Karpas-422 (cell line): ENCODE results near the gene CYS1. TPM values are rescaled to one million over a fixed set of nuclear protein-coding genes. Genes with fewer than 3 reads are reported as not detected.
A peak's percentile ranks its signal among the peaks of the same experiment; 100 is the strongest.
"Not testable (repeated sequence)": the region's sequence is repeated elsewhere in the genome, so short reads cannot be mapped to it uniquely, and the experiment has no call there.

ENCODE experiments used
- DNase-seq: peaks from one replicate; pipeline ENCODE4 v3.0.0-alpha.2; 2015
- H2AFZ ChIP-seq: fragments of 200-600 bp; sonication (generic); 2 replicates; pipeline ENCODE4 v1.6.1; 2014; ENCODE audit warnings: antibody characterized with exemption, low read length, mixed read lengths
- H3K27ac ChIP-seq: fragments of 200-600 bp; sonication (generic); 2 replicates; pipeline ENCODE4 v1.5.1; 2014; ENCODE audit warnings: mild to moderate bottlenecking, low read length, moderate library complexity
- H3K27me3 ChIP-seq: fragments of 200-600 bp; sonication (generic); 2 replicates; pipeline ENCODE4 v1.6.1; 2014; ENCODE audit warnings: low read length, mixed read lengths
- H3K36me3 ChIP-seq: fragments of 200-600 bp; sonication (generic); 2 replicates; pipeline ENCODE4 v1.6.1; 2014; ENCODE audit warnings: low read length, mixed read lengths; ENCODE audit not compliant: insufficient read depth
- H3K4me1 ChIP-seq: fragments of 200-600 bp; sonication (generic); 2 replicates; pipeline ENCODE4 v1.6.1; 2014; ENCODE audit warnings: mild to moderate bottlenecking, low read length, mixed read lengths
- H3K4me2 ChIP-seq: fragments of 200-600 bp; sonication (generic); 2 replicates; pipeline ENCODE4 v1.6.1; 2014; ENCODE audit warnings: low read length, low read depth, mild to moderate bottlenecking; ENCODE audit not compliant: poor library complexity, severe bottlenecking
- H3K4me3 ChIP-seq: fragments of 200-600 bp; sonication (generic); 2 replicates; pipeline ENCODE4 v1.5.1; 2014; ENCODE audit warnings: mild to moderate bottlenecking, antibody characterized with exemption, low read length, mixed read lengths
- H3K79me2 ChIP-seq: fragments of 200-600 bp; sonication (generic); 2 replicates; pipeline ENCODE4 v1.6.1; 2014; ENCODE audit warnings: mild to moderate bottlenecking, low read length, mixed read lengths
- H3K9ac ChIP-seq: fragments of 200-600 bp; sonication (generic); 2 replicates; pipeline ENCODE4 v1.6.0; 2014; ENCODE audit warnings: low read length
- H3K9me2 ChIP-seq: fragments of 200-600 bp; sonication (generic), shearing (Covaris generic); replicated peaks from 2 replicates; pipeline ENCODE4 v1.6.0; 2014; ENCODE audit warnings: mild to moderate bottlenecking, low read length, moderate library complexity; ENCODE audit not compliant: insufficient read depth
- H3K9me3 ChIP-seq: fragments of 300-700, 200-600 bp; sonication (generic); 2 replicates; pipeline ENCODE4 v1.6.1; 2014; ENCODE audit warnings: low read length, mixed read lengths
- H4K20me1 ChIP-seq: fragments of 200-600 bp; sonication (generic); 2 replicates; pipeline ENCODE4 v1.6.1; 2014; ENCODE audit warnings: mild to moderate bottlenecking, antibody characterized with exemption, low read length, low read depth; ENCODE audit not compliant: insufficient read depth
- total RNA-seq: library from RNA; depleted of rRNA; stranded (reverse); fragments of >200 nt; shearing (Covaris generic); gene quantifications from 2 replicates; pipeline ENCODE4 v1.2.3, GENCODE V29; 2014; ENCODE audit warnings: low replicate concordance

Gene CYS1
- total RNA-seq, 1 experiment from 2014 or later: not detected

DNA sequence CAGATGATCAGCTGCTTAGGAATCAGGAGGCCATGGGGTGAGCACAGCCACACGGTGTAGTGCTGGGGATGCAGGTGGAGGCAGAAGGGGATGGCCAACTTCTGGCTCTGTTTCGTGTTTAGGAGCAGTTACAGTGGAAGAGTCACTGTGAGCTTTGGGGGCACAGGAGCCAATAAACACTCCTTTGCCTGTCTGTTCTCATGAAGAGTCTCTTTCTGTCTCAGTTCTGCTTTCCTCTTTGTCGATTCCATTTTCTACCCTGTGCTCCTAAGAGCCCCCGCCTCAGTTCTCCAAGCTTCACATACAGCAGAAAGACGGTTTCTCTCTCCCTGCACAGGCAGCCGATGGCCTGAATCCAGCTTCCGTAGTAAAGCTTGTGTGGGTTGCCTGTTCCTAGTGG, 21.3 kb upstream of the CYS1 start:
- no peaks in the 10 kb centered on the region for H4K20me1 ChIP-seq
- no peak overlapping the region for H3K4me3 ChIP-seq

DNA sequence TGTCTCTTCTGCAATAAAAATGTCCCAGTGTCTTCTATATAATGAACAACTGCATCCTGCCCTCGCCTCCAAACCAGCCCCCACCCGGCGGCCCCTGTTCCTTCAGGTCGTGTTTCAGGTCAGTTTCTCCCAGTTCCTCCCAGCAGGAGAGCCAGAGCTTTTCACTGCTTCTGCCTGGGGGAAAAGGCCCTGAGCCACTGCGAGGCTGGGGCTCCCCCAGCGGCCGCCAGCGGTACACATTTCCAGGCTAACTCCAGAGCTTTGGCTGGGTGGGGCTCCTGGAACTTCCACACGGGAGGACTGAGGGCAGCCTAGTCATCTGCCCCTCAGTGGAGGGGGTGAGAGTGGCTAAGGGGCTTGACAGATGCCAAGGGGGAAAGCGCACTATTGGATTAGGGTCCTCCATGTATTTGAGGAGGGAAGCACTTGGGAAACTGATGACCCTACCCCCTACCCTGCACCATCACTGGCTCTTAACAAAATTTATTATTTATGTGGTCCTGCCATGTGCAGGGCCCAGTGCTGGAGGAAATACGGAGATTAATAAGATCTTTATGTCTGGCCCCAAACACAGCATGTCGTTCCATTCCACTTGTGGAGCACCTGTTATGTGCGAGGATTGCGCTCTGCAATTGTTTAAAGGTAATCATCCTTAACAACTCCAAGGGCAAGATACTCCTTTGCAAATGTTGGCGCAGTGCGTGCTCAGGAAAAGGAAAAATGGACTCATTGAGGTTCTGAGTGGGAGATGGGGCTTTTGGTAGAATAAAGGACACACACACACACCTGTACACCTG, 17.3 kb upstream of the CYS1 start:
- H3K9me2 ChIP-seq: no peaks in the 10 kb centered on the region
- H3K4me3 ChIP-seq: no peak overlapping the region
- H3K4me2 ChIP-seq: no peak overlapping the region
- H2AFZ ChIP-seq: no peak overlapping the region
- no peaks in the 10 kb centered on the region for H3K9me3 ChIP-seq
- no peaks in the 10 kb centered on the region for H3K79me2 ChIP-seq
- H3K27me3 ChIP-seq: no peaks in the 10 kb centered on the region
- no peak overlapping the region for H3K27ac ChIP-seq
- no peak overlapping the region for H3K9ac ChIP-seq
- H3K36me3 ChIP-seq: no peaks in the 10 kb centered on the region
- H4K20me1 ChIP-seq: no peaks in the 10 kb centered on the region
- H3K4me1 ChIP-seq: no peaks in the 10 kb centered on the region
- peak; percentile 59 for DNase-seq

More for the DNA sequence above, 21.3 kb upstream of the CYS1 start:
- Histone ChIP-seq H3K79me2 (no peaks in the 10 kb centered on the region), H3K27ac (no peak overlapping the region), H3K36me3 (no peaks in the 10 kb centered on the region), H3K9me2 (no peaks in the 10 kb centered on the region), H2AFZ (no peak overlapping the region), H3K4me2 (no peak overlapping the region), H3K27me3 (no peaks in the 10 kb centered on the region), H3K9ac (no peak overlapping the region), H3K4me1 (no peaks in the 10 kb centered on the region), H3K9me3 (no peaks in the 10 kb centered on the region)
- no peak for DNase-seq

DNA sequence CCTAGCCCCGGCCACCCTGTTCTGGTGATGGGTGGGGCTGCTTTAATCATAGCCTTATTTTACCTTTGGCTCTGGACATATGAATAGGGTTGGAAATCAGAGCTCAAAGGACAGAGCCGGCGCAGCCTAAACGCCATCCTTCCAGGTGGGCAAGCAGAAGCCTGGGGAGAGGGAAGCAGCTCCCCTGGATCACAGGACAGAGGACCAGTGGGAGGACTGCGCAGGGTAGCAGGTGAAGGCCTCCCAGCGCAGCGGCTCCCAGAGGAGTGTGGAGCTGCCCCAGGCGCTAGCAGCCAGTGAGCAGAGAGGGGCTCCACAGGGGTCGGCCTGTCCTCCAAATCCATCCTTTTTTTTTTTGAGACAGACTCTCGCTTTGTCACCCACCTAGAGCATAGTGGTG, 16.4 kb upstream of the CYS1 start:
- Histone ChIP-seq H3K79me2 (no peaks in the 10 kb centered on the region), H3K9me2 (no peaks in the 10 kb centered on the region), H3K4me1 (no peaks in the 10 kb centered on the region), H4K20me1 (no peaks in the 10 kb centered on the region), H3K9me3 (no peaks in the 10 kb centered on the region), H3K4me2 (no peak overlapping the region), H3K27ac (no peak overlapping the region), H3K9ac (no peak overlapping the region), H3K4me3 (no peak overlapping the region), H2AFZ (no peak overlapping the region), H3K27me3 (no peaks in the 10 kb centered on the region), H3K36me3 (no peaks in the 10 kb centered on the region)
- no peak for DNase-seq

DNA sequence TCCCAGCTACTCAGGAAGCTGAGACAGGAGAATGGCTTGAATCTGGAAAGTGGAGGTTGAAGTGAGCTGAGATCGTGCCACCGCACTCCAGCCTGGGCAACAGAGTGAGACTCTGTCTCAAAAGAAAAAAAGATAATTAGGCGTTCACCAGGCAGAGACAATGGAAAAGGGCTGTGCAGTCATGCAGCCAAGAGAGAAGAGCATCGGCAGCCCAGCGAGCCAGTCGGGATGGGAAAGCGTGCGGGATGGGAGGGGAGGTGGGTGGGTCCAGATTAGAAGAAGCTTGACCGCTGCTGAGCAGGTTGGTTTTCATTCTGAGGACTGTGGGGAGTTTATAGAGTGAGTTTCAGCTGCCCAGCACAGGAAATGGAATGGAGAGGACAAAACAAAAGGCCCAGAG, 15.0 kb upstream of the CYS1 start:
- H2AFZ ChIP-seq: no peak overlapping the region
- no peak overlapping the region for H3K4me3 ChIP-seq
- H3K27me3 ChIP-seq: no peaks in the 10 kb centered on the region

DNA sequence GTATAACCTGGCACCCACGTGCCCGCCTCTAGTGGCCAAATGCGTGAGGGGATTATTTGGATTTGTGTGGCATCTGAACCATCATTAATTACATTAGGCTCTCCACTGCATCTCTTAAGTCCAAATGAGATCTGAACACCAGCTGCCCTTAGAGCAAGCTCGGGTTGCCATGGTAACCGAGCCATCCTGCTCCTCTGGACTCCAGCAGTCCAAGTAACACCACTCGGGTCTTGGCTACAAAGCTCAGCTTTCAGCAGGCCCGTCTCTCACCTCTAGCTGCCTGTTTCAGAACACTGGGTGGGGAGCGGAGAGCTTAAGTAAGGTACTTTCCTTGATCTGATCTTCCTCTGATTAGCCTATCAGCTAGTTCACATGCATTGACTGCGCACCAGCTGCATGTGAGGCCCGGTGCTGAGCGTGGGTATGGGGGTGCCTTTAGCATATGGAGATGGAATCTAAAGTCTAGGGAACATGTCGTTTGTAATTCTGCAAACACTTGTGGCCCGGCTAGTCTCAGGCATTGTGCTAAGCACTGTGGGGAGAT, 14.1 kb upstream of the CYS1 start:
- no peak overlapping the region for H3K4me3 ChIP-seq
- no peaks in the 10 kb centered on the region for H3K36me3 ChIP-seq
- no peak overlapping the region for H2AFZ ChIP-seq
- DNase-seq: no peak
- no peak overlapping the region for H3K27ac ChIP-seq
- no peaks in the 10 kb centered on the region for H3K79me2 ChIP-seq
- peaks cover 12% of the 10 kb centered on the region for H3K4me1 ChIP-seq
- no peaks in the 10 kb centered on the region for H3K27me3 ChIP-seq
- H3K4me2 ChIP-seq: no peak overlapping the region
- H3K9me3 ChIP-seq: no peaks in the 10 kb centered on the region
- H4K20me1 ChIP-seq: no peaks in the 10 kb centered on the region
- H3K9ac ChIP-seq: no peak overlapping the region
- no peaks in the 10 kb centered on the region for H3K9me2 ChIP-seq

More for the DNA sequence above, 15.0 kb upstream of the CYS1 start:
- Histone ChIP-seq H3K9me3 (no peaks in the 10 kb centered on the region), H4K20me1 (no peaks in the 10 kb centered on the region), H3K27ac (no peak overlapping the region), H3K4me1 (peaks cover 4% of the 10 kb centered on the region), H3K36me3 (no peaks in the 10 kb centered on the region), H3K4me2 (no peak overlapping the region), H3K79me2 (no peaks in the 10 kb centered on the region), H3K9me2 (no peaks in the 10 kb centered on the region), H3K9ac (no peak overlapping the region)
- no peak for DNase-seq

DNA sequence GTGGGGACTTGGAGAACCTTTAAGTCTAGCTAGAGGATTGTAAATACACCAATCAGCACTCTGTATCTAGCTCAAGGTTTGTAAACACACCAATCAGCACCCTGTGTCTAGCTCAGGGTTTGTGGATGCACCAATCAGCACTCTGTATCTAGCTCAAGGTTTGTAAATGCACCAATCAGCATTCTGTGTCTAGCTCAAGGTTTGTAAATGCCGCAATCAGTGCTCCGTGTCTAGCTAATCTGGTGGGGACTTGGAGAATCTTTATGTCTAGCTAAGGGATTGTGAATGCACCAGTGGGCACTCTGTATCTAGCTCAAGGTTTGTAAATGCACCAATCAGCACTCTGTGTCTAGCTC, 11.7 kb upstream of the CYS1 start:
- not testable (repeated sequence) for H3K36me3 ChIP-seq, H3K4me2 ChIP-seq, H3K27me3 ChIP-seq, H2AFZ ChIP-seq, H3K9me2 ChIP-seq, H3K79me2 ChIP-seq, H3K27ac ChIP-seq, H3K9ac ChIP-seq, DNase-seq, H3K9me3 ChIP-seq, H4K20me1 ChIP-seq, H3K4me3 ChIP-seq
- peaks cover 13% of the 10 kb centered on the region for H3K4me1 ChIP-seq

DNA sequence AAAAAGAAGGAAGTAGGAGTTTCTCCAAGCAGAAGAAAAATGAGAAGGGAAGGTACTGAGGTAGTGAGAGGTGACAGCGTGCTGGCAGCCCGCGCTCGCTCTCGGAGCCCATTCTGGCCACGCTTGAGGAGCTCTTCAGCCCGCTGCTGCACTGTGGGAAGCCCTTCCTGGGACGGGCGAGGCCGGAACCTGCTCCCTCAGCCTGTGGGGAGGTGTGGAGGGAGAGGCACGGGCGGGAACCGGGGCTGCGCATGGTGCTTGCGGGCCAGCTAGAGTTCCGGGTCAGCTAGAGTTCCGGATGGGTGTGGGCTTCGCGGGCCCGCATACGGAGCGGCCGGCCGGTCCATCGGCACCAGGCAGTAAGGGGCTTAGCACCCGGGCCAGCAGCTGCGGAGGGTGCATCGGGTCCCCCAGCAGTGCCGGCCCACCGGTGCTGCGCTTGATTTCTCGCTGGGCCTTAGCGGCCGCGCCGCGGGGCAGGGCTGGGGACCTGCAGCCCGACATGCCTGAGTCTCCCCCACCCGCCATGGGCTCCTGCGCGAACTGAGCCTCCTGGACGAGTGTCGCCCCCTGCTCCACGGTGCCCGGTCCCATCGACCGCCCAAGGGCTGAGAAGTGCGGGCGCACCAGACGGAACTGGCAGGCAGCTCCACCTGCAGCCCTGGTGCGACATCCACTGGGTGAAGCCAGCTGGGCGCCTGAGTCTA, 11.1 kb upstream of the CYS1 start:
- H3K9ac ChIP-seq: no peak overlapping the region
- H3K27ac ChIP-seq: no peak overlapping the region
- DNase-seq: no peak
- no peaks in the 10 kb centered on the region for H4K20me1 ChIP-seq
- no peak overlapping the region for H3K4me3 ChIP-seq
- no peaks in the 10 kb centered on the region for H3K9me3 ChIP-seq
- H3K9me2 ChIP-seq: no peaks in the 10 kb centered on the region
- H3K27me3 ChIP-seq: no peaks in the 10 kb centered on the region
- no peak overlapping the region for H2AFZ ChIP-seq
- H3K79me2 ChIP-seq: no peaks in the 10 kb centered on the region
- no peaks in the 10 kb centered on the region for H3K36me3 ChIP-seq
- H3K4me1 ChIP-seq: peaks cover 13% of the 10 kb centered on the region
- no peak overlapping the region for H3K4me2 ChIP-seq

DNA sequence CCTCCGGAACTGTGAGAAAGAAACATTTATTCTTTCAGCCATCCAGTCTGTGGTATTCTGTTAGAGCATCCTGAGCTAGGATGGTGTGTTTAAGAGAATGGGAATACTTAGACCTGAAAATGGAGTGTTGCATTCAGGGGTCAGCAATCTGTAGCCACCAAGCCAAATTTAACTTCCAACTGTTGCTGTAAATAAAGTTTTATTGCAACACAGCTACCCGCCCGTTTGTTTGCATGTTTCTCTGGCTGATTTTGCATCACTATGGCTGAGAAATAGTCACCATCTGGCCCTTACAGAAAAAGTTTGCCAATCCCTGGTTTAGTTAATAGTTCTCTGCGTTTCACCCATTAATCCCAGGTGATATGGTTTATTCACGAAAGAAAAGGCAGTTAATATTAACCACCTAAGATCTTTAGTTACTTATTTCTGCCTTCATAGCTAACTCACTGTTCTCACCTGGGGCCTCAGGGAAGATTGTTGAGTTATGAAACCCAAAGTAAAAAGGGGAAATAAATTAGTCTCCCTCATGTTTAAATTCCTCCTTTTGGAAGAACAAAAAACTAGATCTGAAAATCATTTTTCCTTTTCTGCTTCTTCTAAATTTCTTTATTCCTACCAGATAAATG, 9.5 kb upstream of the CYS1 start:
- Histone ChIP-seq H4K20me1 (no peaks in the 10 kb centered on the region), H3K4me2 (peak overlapping the region; percentile 7), H3K4me3 (no peak overlapping the region), H3K27ac (no peak overlapping the region), H3K9me2 (no peaks in the 10 kb centered on the region), H3K36me3 (no peaks in the 10 kb centered on the region), H3K9me3 (no peaks in the 10 kb centered on the region), H3K27me3 (no peaks in the 10 kb centered on the region), H3K4me1 (peaks cover 18% of the 10 kb centered on the region), H3K9ac (no peak overlapping the region), H2AFZ (no peak overlapping the region), H3K79me2 (no peaks in the 10 kb centered on the region)
- DNase-seq: no peak
